Measurements from ENCODE around the gene NXT1.

DNA sequence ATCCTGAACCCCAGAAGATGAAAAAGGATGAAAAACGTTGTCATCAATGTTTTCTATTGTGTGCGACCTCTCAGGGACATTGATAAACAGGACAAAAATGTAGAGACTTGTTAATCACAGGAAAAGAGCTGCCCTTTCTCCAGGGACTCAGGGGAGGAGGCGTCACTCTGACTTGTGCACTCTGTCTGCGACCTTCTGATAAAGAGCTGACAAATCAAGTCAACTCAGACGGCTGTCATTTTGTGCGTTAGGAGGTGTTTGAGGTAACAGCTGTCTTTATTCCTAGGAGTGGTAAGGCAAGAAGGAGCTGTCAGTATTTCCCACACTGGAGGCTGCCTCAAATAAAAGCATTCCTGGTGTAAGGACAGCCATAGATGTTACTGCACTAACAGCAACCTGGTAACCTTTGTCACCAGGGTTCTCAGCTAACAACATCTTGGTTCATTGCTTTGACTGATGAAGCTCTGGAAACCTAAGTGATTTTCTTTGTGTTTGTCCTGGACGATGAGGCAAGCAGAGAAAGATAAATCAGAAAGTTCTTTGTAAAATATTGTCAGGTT, 38.6 kb upstream of the NXT1 start:
- no peak for TF ChIP-seq POLR2A (IDR thresholded peaks at IDR 0.05)
- TF ChIP-seq, protein P1, sequence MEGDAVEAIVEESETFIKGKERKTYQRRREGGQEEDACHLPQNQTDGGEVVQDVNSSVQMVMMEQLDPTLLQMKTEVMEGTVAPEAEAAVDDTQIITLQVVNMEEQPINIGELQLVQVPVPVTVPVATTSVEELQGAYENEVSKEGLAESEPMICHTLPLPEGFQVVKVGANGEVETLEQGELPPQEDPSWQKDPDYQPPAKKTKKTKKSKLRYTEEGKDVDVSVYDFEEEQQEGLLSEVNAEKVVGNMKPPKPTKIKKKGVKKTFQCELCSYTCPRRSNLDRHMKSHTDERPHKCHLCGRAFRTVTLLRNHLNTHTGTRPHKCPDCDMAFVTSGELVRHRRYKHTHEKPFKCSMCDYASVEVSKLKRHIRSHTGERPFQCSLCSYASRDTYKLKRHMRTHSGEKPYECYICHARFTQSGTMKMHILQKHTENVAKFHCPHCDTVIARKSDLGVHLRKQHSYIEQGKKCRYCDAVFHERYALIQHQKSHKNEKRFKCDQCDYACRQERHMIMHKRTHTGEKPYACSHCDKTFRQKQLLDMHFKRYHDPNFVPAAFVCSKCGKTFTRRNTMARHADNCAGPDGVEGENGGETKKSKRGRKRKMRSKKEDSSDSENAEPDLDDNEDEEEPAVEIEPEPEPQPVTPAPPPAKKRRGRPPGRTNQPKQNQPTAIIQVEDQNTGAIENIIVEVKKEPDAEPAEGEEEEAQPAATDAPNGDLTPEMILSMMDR (IDR thresholded peaks at IDR 0.05), result no peak
